GM20431 (cell line): Measurements from ENCODE around the gene NUDT4.

ENCODE experiments used
- in situ Hi-C: fragments of 300-500 bp; cut with MseI, MboI; formaldehyde crosslinking; loops from one replicate; pipeline ENCODE4 v1.15.0; 2020; ENCODE audit warnings: low sequenced_read_pairs; ENCODE audit not compliant: unreplicated experiment

Gene NUDT4

DNA sequence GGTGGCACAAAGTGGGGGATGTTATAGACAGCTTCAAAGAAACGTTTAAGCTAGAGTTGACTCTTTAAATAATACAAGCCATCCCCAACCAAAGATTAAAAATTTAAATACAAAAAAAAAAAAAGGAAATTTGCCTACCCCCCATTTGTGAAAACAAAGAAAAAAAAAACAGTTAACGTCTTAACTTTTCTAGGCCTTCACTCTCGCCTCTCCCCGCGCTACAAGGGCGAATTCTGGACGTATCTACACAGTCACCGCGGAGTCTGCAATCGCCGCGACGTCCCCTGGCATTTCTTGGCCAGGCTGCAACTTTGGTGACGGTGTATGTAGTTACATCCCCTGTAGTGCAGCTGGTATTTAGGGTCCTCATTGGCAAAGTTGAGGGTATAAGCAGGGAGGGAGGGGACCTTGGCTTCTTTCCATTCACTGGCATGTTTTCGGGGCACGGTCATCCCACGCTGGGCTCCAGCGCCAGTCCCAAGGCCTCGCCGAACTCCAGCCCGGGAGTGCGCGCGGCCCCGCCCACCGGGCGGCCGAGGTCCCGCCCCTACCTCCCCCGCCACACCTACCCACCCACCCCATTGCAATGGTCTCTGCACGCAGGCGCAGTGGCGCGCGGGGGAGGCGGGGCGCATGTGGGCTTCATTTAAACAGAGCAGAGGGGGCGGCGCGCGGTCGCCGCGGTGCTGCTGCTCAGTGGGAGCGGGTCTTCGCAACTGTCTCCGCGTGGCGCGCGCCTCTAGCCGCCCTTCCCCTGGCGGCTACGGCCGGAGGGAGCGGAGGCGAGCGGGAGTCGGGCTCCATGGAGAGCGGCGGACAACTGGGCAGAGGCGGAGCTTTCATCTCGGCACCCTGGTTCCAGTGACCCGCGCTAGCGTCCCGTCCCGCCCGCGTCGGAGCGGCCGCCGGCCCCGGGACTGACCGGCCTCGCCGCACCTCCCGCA is at the start of gene NUDT4:
NUDT4 (plus strand) TSS at position 674 of the 944 bp plus-strand sequence. CDS start 398 bp downstream, outside the sequence.
- in situ Hi-C loops: loop anchor here (25.0 kb wide), 1 partner anchor 340 kb away; no protein-coding TSS in a partner anchor

DNA sequence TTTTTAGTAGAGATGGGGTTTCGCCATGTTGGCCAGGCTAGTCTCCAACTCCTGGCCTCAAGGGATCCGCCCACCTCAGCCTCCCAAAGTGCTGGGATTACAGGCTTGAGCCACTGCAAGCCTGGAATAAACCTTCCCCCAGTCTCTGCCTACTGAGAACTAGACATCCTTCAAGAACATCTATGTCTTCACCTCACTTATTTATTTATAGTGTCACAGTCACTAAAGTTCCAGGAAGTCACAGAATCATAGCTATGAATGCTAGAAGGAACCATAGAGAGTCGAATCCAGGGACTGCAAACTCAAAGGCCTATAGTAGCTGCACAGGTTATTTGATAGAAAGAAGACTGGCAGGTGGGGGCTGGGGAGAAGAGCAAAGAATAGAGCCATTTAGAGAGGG is 44.7 kb upstream of the NUDT4 start:
- in situ Hi-C loops: no loop called here

DNA sequence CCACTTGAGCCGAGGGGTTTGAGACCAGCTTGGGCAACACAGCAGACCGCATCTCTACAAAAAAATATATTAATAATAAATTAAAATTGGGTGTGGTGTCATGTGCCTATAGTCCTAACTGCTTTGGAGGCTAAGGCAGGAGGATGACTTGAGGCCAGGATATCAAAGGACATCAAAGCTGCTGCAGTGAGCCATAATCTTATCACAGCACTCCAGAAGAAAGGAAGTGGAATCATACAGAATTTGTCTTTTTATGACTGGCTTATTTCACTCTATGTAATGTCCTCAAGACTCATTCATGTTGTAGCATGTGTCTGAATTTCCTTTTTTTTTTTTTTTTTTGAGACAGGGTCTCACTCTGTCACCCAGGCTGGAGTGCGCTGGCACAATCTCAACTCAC is 43.9 kb upstream of the NUDT4 start:
- in situ Hi-C loops: no loop called here

DNA sequence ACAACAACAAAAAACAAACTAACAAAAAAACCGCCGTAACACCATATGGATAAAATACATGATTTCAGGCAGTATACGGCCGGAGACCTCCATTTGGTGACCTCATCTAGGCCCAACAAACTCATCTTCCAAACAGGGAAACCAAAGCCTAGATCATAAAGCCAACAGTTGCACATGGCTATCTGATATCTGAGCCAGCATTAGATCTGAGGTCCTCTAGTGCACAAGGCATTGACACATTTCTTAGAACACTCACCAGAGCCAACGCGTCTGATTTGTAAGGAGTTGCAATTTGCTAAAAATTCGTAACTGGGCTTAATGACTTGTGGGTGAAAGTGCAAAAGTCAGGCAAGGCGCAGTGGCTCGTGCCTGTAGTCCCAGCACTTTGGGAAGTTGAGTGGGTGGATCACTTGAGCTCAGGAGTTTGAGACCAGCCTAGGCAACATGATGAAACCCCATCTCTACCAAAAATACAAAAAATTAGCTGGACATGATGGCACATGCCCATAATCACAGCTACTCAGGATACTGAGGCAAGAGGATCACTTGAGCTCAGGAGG is 42.0 kb upstream of the NUDT4 start:
- in situ Hi-C loops: no loop called here

DNA sequence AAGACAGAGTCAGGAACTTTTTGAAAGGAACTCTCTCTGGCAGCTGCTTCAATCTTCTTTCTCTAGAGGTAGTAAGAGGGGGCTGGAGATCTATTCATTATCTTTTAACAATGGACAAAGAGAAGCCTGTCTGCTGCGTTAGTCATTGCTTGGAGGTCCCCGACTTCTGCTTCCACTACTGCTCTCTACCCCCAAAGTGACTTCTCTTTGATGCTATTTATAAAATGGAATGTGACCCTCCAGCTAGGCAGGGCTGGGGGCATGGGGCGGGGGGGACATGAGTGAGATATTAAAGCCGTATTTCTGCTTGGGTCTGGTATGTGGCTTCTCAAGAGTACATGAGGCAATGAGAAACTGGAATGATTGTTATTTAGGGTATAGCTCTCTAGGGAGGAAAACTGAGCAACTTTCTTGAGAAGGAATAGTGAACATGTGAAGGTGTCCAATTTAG is 41.4 kb upstream of the NUDT4 start:
- in situ Hi-C loops: no loop called here

DNA sequence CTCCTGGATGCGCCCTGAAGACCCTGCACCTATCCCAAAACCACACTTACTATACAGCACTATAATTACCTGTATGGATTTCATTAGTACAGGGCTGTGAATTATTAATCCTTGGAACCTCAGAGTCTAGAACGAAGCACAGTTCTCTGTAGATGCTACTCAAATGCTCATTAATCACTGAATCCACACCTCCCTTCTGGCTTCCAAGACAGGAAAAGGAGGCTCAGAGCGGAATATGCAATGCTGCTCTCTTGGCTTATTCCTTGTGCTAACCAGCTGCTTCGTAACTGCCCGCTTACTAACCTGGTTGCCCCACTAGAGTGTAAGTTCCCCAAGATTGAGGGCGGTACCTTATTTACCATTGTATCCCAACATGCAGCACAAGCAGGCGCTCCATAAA is 39.1 kb upstream of the NUDT4 start:
- in situ Hi-C loops: no loop called here

DNA sequence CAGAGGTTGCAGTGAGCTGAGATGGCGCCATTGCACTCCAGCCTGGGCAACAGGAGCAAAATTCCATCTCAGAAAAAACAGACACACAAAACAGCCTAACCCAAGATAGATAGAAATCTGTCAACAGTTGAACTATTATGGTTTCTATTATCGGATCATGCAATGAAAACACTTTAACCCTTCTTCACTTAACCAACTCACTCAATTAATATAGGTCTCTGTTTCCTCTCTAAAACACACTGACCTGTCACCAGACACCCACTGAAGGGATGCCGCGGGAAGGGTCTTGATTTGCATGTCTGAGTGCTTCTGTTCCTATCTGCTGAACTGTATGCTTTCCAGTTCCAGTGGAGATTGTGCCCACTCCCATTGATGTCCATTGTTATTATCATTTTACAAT is 38.0 kb upstream of the NUDT4 start:
- in situ Hi-C loops: no loop called here

DNA sequence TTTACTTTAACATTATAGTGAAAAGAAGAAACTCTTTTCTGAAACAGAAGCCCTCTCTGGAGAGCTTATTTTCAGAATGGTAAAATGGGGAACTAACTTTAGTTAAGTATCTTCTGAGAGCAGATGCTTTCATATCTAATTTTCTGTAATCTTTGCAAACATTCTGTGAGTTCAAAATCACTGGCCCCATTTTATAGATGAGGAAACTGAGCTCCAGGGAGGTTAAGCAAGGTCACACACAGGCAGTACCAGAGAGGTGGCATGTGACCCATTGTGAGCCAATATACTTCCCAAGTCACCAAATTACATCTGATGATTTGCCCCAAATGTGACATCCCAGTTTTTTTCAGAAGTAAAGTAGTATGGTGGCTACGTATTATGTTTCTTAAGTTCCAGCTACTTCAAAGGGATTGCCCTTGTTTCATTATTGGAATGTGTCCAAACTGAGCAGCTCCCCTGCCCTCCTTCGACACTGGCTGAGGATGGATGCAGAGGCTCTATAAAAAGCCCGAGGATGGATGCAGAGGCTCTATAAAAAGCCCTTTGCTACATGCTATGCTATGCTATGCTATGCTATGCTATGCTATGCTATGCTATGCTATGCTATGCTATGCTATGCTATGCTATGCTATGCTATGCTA is 36.2 kb upstream of the NUDT4 start:
- in situ Hi-C loops: no loop called here

DNA sequence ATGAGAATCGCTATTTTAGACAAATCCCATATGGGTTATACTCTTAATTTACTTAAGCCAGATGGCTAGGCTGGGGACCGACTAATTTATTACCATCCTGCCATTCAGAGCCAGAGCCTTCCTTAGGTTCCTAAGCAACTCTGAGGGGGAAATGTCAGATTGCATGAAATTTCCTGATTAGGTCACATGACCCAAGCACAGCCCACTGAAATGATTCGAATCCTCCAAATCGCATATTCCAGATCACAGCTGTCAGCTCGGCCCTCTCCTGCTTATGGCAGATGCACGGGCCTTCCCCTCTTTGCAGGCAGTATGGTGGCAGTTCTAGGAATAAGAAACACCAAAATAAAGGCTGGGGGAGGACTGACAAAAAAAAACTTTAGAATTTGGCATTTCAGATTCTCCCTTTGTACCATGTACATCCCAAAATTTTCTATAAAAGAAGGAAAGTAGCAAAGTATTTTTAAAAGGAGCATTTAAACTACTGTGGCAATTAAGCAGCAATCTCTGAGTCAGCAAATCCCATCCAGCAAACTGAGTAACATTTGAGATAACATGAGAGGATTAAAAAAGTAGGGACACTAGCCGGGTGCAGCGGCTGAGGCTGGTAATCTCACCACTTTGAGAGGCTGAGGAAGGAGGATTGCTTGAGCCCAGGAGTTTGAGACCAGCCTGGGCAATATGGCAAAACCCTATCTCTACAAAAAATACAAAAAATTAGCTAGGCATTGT is 30.5 kb upstream of the NUDT4 start:
- in situ Hi-C loops: no loop called here

DNA sequence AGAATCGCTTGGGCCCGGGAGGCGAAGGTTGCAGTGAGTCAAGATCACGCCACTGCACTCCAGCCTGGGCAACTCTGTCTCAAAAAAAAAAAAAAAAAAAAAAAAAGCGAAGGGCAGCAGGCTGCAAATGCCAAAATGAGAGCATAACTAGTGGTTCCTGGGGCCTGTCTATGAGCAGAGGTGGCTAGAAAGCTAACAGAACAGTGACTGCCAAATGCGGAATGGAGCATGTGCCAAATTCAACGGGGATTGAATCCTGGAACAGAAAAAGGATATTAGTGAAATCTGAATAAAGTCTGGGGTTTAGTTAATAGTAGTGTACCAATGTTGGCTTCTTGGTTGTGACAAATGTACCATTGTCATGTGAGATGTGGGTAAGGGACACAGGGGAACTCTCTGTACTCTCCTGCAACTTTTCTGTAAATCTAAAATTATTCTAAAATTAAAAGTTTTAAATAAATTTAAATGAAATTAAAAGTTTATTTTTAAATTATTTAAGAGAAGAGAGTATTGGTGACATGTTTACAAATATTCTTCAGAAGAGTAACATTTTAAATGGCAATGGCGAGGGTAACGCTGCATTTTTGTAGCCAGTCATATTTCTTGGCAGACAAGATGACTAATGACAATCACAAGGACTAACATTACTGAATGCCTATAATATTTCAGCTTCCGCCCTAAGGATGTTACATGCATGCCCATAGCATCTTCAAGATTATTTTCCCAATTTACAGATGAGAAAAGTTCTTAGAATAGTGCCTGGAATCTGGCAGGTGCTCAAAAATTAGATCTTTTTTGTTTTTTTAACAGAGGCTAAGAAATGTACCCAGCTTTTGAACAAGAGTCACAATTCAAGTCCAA is 28.9 kb upstream of the NUDT4 start:
- in situ Hi-C loops: no loop called here

DNA sequence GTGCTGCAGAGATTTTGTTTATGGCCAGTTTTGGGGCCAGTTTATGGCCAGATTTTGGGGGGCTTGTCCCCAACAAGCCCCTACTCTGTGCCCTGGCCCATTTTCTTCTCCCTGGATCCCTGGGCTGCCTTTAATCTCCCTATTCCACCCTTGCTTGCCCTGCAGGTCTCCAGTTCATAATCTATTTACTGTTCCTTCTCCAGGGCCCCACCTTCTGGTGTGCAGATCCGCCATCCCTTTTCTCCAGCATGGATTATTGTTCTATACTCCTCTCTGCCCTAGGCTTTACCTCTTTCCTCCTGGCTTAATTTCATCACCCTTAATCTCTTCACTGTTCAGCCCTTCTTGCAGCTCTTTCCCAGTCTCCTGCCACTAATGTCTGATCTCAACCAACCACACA is 26.0 kb upstream of the NUDT4 start:
- in situ Hi-C loops: no loop called here

DNA sequence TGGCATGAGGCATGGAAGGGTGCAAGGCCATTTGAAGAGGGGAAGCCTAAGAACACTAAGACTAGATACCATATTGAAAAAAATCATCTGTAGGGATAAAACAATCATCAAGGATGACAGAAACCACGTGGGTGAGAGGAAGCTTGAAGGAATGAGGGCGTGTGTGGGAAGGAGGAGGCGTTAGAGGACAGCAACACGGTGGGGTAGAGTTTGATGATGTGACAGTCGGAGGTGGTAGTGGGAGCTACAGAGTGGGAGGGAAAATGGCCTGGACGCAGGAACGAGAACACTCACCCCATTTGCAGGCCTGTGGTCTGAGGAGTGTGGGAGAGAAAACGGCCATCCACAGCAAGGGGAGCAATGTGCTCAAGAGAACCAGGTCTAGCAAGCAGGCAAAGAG is 25.4 kb upstream of the NUDT4 start:
- in situ Hi-C loops: no loop called here

DNA sequence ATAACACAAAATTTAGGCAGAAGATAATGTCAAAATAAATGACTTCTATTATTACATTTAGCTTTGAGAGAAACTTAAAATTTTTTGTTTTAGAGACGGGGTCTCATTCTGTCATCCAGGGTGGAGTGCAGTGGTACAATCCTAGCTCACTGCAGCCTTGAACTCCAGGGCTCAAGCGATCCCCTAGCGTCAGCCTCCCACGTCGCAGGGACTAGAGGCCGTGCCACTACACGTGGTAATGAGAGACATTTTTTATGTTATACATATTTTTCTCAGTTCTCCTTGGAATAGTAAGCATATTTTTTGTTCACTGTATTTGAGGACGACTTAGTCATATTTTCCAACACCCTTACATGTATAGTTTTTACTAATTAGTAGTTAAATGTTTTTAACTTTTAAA is 21.5 kb upstream of the NUDT4 start:
- in situ Hi-C loops: no loop called here

DNA sequence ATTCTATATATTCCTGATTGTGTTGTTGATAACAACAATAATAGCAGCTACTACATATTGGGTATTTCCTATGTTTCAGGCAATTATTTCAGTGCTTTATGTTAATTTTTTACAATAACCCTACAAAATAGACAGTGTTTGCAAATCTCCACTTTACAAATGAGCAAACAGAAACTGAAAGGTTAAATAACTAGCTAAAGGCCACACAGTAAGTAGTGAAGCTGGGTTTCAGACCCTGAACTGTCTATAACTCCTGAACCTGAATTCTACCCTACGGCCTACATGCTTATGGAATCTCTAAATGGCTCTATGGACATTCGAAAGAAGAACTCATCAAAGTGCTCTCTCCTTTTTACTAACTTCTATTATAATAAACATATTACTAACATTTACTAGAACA is 19.7 kb upstream of the NUDT4 start:
- in situ Hi-C loops: no loop called here

DNA sequence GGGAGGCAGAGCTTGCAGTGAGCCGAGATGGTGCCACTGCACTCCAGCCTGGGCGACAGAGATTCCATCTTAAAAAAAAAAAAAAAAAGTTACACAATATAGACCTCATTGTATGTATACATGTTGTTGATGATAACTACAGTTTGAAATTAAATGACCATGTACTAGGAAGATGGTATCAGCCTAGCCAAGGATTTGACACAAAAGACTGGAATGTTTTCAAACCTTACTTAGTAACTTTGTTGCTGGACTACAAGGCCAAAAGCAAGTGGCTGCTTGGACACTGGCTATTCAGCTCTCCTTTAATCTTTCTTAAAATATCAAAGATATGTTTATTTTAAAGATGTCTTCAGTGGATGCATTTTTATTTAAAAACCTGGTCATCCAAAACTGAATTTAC is 18.9 kb upstream of the NUDT4 start:
- in situ Hi-C loops: no loop called here

DNA sequence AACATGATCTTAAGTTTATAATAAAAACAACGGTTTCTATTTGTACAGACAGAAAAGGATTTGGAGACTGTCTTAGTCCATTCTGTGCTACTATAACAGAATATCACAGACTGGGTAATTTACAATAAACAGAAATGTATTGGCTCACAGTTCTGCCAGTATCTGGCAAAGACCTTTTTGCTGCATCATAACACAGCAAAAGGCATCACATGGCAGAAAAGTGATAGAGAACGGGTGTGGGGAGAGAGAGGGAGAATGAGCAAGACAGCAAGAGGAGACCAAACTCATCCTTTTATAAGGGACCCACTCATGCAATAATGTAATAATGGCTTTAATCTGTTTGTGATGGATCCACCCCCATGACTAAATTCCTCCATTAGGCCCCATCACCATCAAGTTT is 17.0 kb upstream of the NUDT4 start:
- in situ Hi-C loops: no loop called here

DNA sequence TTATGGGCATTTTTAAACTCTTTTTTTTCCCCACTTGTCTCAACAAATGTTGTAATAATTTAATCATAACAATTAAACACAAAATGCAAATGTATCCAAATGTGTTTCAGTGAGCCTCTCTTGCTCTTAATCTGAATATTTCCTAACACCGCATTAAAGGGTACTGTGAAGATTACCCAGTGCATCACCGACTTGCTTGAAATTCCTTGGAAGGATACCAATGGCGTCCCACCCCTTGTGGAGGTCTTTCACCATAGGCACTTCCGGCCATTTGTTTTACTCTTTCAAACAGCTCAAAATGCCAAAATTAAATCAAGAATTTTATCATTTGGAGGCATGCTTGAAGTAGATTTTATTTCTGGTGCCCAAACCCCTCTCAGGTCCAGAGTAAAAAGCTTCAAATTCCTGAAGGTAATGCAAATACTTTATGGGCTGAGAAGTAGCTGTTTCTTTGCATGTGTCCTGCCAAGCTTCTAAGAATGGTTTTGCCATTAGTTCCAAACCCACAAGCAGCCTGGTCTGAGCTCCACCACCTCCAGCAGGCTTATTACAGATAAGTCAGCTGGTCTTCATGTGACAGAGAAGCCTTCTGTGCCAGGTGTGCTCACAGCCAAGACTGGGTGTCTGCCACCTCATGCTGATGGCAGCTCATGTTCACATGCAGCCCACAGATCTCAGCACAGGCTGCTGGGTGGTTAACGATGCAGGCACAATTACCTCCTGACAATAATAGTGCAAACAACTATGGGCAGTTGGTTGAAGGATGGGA is 16.4 kb upstream of the NUDT4 start:
- in situ Hi-C loops: no loop called here

DNA sequence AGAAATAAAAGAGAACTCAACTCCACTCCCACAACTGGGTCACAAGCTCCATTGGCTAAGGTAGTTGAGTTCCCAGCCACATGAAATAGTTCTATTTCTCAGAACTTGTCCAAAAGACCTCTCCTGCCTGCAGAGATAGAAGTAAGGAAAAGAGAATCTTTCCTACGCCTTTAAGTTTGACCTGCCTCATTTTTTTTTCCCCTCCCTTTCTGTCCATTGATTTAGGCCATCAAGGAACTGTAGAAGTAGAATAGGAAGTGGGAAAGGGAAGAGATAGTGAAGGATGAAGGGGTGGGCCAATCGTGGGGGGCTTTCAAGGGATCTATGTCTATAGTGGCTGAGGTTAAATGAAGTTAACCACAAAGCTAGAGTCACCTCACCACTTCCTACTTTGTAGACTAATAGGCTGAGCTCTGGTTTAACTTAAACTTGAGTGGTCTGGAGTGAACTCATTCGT is 13.9 kb upstream of the NUDT4 start:
- in situ Hi-C loops: no loop called here
